Measurements from ENCODE around the gene INTS13.
"Not testable (repeated sequence)": the region's sequence is repeated elsewhere in the genome, so short reads cannot be mapped to it uniquely, and the experiment has no call there.

Gene INTS13

GRCh38 chr12:26936559-26937442 is 980 bp downstream of the INTS13 start:
- no peak for DNase-seq (ENCODE audit: low read depth in 3 of 3)

- no peak for DNase-seq (ENCODE audit: low read depth in 3 of 3)
These were observed 2.0 kb downstream of the INTS13 start for GRCh38 chr12:26935636-26936378.

- no peak for DNase-seq (ENCODE audit: low read depth in 3 of 3)
These were observed 8.2 kb downstream of the INTS13 start for GRCh38 chr12:26929590-26929989.

GRCh38 chr12:26928661-26929060 is 9.1 kb downstream of the INTS13 start:
- DNase-seq (ENCODE audit: low read depth in 3 of 3), result no peak

GRCh38 chr12:26921886-26922285 is 15.9 kb downstream of the INTS13 start:
- DNase-seq (ENCODE audit: low read depth in 3 of 3), result no peak

- DNase-seq (ENCODE audit: low read depth in 3 of 3), result no peak
These were observed 18.6 kb downstream of the INTS13 start for GRCh38 chr12:26919216-26919555.

GRCh38 chr12:26918321-26919215 is 19.2 kb downstream of the INTS13 start:
- no peak for DNase-seq (ENCODE audit: low read depth in 3 of 3)

GRCh38 chr12:26906704-26907103 is 31.1 kb downstream of the INTS13 start:
- DNase-seq (ENCODE audit: low read depth in 3 of 3), result no peak

GRCh38 chr12:26906024-26906423 is 31.8 kb downstream of the INTS13 start:
- no peak for DNase-seq (ENCODE audit: low read depth in 3 of 3)

- DNase-seq (ENCODE audit: low read depth in 3 of 3), result not testable (repeated sequence)
These were observed 34.4 kb downstream of the INTS13 start for GRCh38 chr12:26903396-26903795.

- DNase-seq (ENCODE audit: low read depth in 3 of 3), result no peak
These were observed 40.9 kb downstream of the INTS13 start for GRCh38 chr12:26896913-26897312.

GRCh38 chr12:26895672-26896071 is 42.1 kb downstream of the INTS13 start:
- no peak for DNase-seq (ENCODE audit: low read depth in 3 of 3)

GRCh38 chr12:26891704-26892103 is 46.1 kb downstream of the INTS13 start:
- no peak for DNase-seq (ENCODE audit: low read depth in 3 of 3)

GRCh38 chr12:26890784-26891183 is 47.0 kb downstream of the INTS13 start:
- no peak for DNase-seq (ENCODE audit: low read depth in 3 of 3)

- peak; percentile 48 to 74 (median 66) for DNase-seq (ENCODE audit: low read depth in 3 of 3)
These were observed 52.8 kb downstream of the INTS13 start for GRCh38 chr12:26884765-26885576.

GRCh38 chr12:26880625-26881024 is 57.2 kb downstream of the INTS13 start:
- no peak for DNase-seq (ENCODE audit: low read depth in 3 of 3)

- DNase-seq (ENCODE audit: low read depth in 3 of 3), result no peak
These were observed 59.1 kb downstream of the INTS13 start for GRCh38 chr12:26878661-26879119.

GRCh38 chr12:26874501-26875296 is 63.1 kb downstream of the INTS13 start:
- no peak for DNase-seq (ENCODE audit: low read depth in 3 of 3)

- no peak for DNase-seq (ENCODE audit: low read depth in 3 of 3)
These were observed 65.2 kb downstream of the INTS13 start for GRCh38 chr12:26872625-26873024.

- DNase-seq (ENCODE audit: low read depth in 3 of 3), result no peak
These were observed 65.8 kb downstream of the INTS13 start for GRCh38 chr12:26871985-26872384.
